SU-DHL-6 (cell line): Measurements from ENCODE around the gene TBC1D22A.

Source experiments
- CTCF ChIP-seq: fragments of 200-600 bp; sonication (generic); IDR thresholded peaks from one replicate; pipeline ENCODE4 v1.5.1; 2017; ENCODE audit warnings: antibody characterized with exemption, mild to moderate bottlenecking, low read length, moderate library complexity; ENCODE audit not compliant: insufficient read depth, poor library complexity, severe bottlenecking
- EZH2phosphoT487 ChIP-seq: fragments of 200-600 bp; sonication (generic), shearing (Covaris generic); conservative IDR thresholded peaks from 2 replicates; pipeline ENCODE4 v1.6.1; 2018; ENCODE audit warnings: mild to moderate bottlenecking, antibody characterized with exemption, low read length, moderate library complexity, mixed read lengths

GRCh38 chr22:47123006-47123826 is 360.8 kb downstream of the TBC1D22A start:
- TF ChIP-seq CTCF (no peak), EZH2phosphoT487 (no peak)
